ENCODE data around the gene BCKDK.

BCKDK gene

DNA sequence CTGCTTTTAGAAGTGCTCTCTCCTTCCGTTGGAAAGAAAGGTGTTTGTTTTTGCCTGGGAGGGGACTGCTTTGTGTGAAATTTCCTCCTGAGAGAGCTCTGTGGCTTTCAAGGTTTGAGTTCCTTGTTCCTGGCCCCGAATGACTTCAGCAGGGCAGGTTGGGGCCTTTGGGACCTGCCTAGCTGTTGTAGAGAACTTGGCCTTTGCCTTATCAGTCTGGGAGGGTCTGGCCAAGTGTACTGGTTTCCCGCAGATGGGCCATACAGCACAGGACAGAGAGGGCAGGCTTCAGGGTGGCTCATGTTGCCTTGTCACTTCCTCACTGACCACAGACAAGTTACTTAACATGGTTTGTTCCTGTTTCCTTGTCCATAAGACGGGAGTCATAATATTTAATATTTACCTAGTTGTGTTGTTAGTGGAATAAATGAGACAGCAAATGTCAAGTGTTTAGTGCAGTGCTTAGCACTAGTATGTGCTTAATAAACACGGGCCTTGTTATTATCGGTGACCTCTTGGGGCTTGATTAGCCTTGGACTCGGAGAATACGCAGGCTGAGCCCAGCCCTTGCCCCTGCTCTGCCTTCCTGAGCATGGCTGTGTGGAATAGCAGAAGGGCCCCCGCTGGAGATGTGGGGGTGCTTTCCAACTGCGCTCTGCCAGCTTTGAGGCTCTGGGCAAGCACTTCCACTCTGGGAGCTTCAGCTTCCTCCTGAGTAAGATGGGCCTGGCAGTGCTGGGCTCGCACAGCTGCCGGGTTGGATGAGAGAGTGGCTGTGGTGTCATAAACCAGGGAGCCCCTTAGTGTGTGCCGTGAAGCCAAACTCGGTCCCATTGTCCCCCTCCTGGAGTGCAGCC, 20.8 kb downstream of the BCKDK start:
- H3K36me3 Mint-ChIP-seq (ENCODE audit: insufficient read depth): peaks cover 23% of the 10 kb centered on the region
- H3K4me3 Mint-ChIP-seq: no peak overlapping the region

GRCh38 chr16:31129568-31130335, 21.6 kb downstream of the BCKDK start:
- DNase-seq (ENCODE audit: low spot score in 2 of 2): no peak
- Mint-ChIP-seq H3K36me3 (ENCODE audit: insufficient read depth) (peaks cover 19% of the 10 kb centered on the region), H3K9me3 (no peaks in the 10 kb centered on the region), H3K4me1 (peaks cover 9% of the 10 kb centered on the region), H3K27ac (ENCODE audit: low read depth) (no peak overlapping the region), H3K27me3 (no peaks in the 10 kb centered on the region), H3K4me3 (no peak overlapping the region)
- ATAC-seq (replicated peaks; ENCODE audit: extremely low read depth, poor library complexity, severe bottlenecking): no peak

More for the DNA sequence above, 20.8 kb downstream of the BCKDK start:
- no peaks in the 10 kb centered on the region for H3K9me3 Mint-ChIP-seq
- DNase-seq (ENCODE audit: low spot score in 2 of 2): no peak
- peak; percentile 57 for ATAC-seq (replicated peaks; ENCODE audit: extremely low read depth, poor library complexity, severe bottlenecking)
- H3K27ac Mint-ChIP-seq (ENCODE audit: low read depth): no peak overlapping the region
- peaks cover 9% of the 10 kb centered on the region for H3K4me1 Mint-ChIP-seq
- H3K27me3 Mint-ChIP-seq: no peaks in the 10 kb centered on the region

- peaks cover 9% of the 10 kb centered on the region for H3K4me1 Mint-ChIP-seq
- peaks cover 19% of the 10 kb centered on the region for H3K36me3 Mint-ChIP-seq (ENCODE audit: insufficient read depth)
- no peaks in the 10 kb centered on the region for H3K9me3 Mint-ChIP-seq
- no peak overlapping the region for H3K4me3 Mint-ChIP-seq
- ATAC-seq (replicated peaks; ENCODE audit: extremely low read depth, poor library complexity, severe bottlenecking) (no peak), DNase-seq (ENCODE audit: low spot score in 2 of 2) (no peak)
- H3K27me3 Mint-ChIP-seq: no peaks in the 10 kb centered on the region
- H3K27ac Mint-ChIP-seq (ENCODE audit: low read depth): no peak overlapping the region
Measured at GRCh38 chr16:31130336-31130891, 22.2 kb downstream of the BCKDK start.

GRCh38 chr16:31130899-31131298, 22.7 kb downstream of the BCKDK start:
- DNase-seq (ENCODE audit: low spot score in 2 of 2) (no peak), ATAC-seq (replicated peaks; ENCODE audit: extremely low read depth, poor library complexity, severe bottlenecking) (no peak)
- Mint-ChIP-seq H3K27ac (ENCODE audit: low read depth) (peak overlapping the region; percentile 59), H3K4me1 (peaks cover 5% of the 10 kb centered on the region), H3K4me3 (no peak overlapping the region), H3K27me3 (no peaks in the 10 kb centered on the region), H3K9me3 (no peaks in the 10 kb centered on the region), H3K36me3 (ENCODE audit: insufficient read depth) (peaks cover 19% of the 10 kb centered on the region)

GRCh38 chr16:31131416-31131815, 23.2 kb downstream of the BCKDK start:
- no peak overlapping the region for H3K4me3 Mint-ChIP-seq
- DNase-seq (ENCODE audit: low spot score in 2 of 2): no peak
- peak overlapping the region; percentile 59 for H3K27ac Mint-ChIP-seq (ENCODE audit: low read depth)
- peaks cover 20% of the 10 kb centered on the region for H3K36me3 Mint-ChIP-seq (ENCODE audit: insufficient read depth)
- H3K4me1 Mint-ChIP-seq: no peaks in the 10 kb centered on the region
- H3K27me3 Mint-ChIP-seq: no peaks in the 10 kb centered on the region
- no peak for ATAC-seq (replicated peaks; ENCODE audit: extremely low read depth, poor library complexity, severe bottlenecking)
- H3K9me3 Mint-ChIP-seq: no peaks in the 10 kb centered on the region

- no peaks in the 10 kb centered on the region for H3K27me3 Mint-ChIP-seq
- peak overlapping the region; percentile 59 for H3K27ac Mint-ChIP-seq (ENCODE audit: low read depth)
Measured at GRCh38 chr16:31131841-31132271, 23.7 kb downstream of the BCKDK start.

GRCh38 chr16:31132303-31132979, 24.3 kb downstream of the BCKDK start:
- Mint-ChIP-seq H3K27ac (ENCODE audit: low read depth) (no peak overlapping the region), H3K4me3 (no peak overlapping the region), H3K4me1 (no peaks in the 10 kb centered on the region), H3K27me3 (no peaks in the 10 kb centered on the region), H3K36me3 (ENCODE audit: insufficient read depth) (peaks cover 18% of the 10 kb centered on the region), H3K9me3 (no peaks in the 10 kb centered on the region)
- no peak for DNase-seq (ENCODE audit: low spot score in 2 of 2)
- ATAC-seq (replicated peaks; ENCODE audit: extremely low read depth, poor library complexity, severe bottlenecking): no peak

More at GRCh38 chr16:31131841-31132271, 23.7 kb downstream of the BCKDK start:
- Mint-ChIP-seq H3K9me3 (no peaks in the 10 kb centered on the region), H3K4me1 (no peaks in the 10 kb centered on the region), H3K4me3 (no peak overlapping the region), H3K36me3 (ENCODE audit: insufficient read depth) (peaks cover 19% of the 10 kb centered on the region)
- ATAC-seq (replicated peaks; ENCODE audit: extremely low read depth, poor library complexity, severe bottlenecking) (no peak), DNase-seq (ENCODE audit: low spot score in 2 of 2) (no peak)

DNA sequence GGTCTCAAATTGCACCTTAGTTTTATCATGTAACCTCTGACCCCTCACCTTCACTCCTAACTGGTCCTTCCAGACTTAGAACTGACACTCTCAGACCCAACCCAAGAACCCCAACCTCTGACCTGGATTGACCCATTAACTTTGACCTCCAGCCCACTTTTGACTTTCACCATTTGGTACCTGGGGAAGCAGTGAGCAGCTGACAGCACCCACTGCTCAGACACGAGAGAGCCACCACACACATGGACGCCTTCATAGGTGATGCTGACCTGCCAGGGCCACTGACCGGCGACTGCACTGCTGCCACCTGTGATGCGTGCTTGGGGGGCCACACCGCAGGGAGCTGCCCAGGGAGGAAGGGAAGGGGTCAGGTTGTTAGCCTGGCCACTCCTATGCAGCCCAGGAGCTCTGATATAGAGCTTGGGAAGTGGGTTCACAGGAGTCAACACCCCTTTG, 24.9 kb downstream of the BCKDK start:
- no peaks in the 10 kb centered on the region for H3K4me1 Mint-ChIP-seq
- ATAC-seq (replicated peaks; ENCODE audit: extremely low read depth, poor library complexity, severe bottlenecking) (no peak), DNase-seq (ENCODE audit: low spot score in 2 of 2) (no peak)
- no peaks in the 10 kb centered on the region for H3K9me3 Mint-ChIP-seq
- H3K4me3 Mint-ChIP-seq: no peak overlapping the region
- peaks cover 15% of the 10 kb centered on the region for H3K36me3 Mint-ChIP-seq (ENCODE audit: insufficient read depth)
- no peak overlapping the region for H3K27ac Mint-ChIP-seq (ENCODE audit: low read depth)
- H3K27me3 Mint-ChIP-seq: no peaks in the 10 kb centered on the region

DNA sequence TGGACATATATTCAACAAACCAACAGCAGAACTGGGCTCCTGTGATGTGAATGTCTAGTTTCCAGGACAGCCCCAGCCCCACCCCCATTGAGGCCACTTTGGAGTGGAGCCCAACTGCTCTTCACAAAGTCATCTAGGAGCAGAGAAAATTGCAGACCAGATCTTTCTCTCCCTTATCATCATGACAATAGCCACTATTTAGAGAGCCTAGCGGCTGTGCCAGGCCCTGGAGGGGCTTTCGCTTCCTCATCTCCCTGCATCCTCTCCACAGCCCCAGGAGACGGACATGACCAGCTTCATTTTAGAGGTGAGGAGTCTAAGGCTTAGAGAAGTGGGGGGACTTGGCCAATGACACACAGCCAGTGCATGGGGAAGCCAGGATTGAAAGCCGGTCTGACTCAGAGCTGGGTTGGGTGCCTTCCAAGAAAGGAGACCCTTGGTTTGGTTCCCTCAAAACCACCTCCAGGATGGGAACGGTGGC, 25.9 kb downstream of the BCKDK start:
- Mint-ChIP-seq H3K9me3 (no peaks in the 10 kb centered on the region), H3K4me1 (no peaks in the 10 kb centered on the region), H3K27ac (ENCODE audit: low read depth) (peak overlapping the region; percentile 10), H3K27me3 (no peaks in the 10 kb centered on the region), H3K36me3 (ENCODE audit: insufficient read depth) (peaks cover 13% of the 10 kb centered on the region), H3K4me3 (no peak overlapping the region)
- DNase-seq (ENCODE audit: low spot score in 2 of 2) (no peak), ATAC-seq (replicated peaks; ENCODE audit: extremely low read depth, poor library complexity, severe bottlenecking) (no peak)

- Mint-ChIP-seq H3K27ac (ENCODE audit: low read depth) (no peak overlapping the region), H3K9me3 (no peaks in the 10 kb centered on the region), H3K27me3 (no peaks in the 10 kb centered on the region), H3K36me3 (ENCODE audit: insufficient read depth) (peaks cover 13% of the 10 kb centered on the region), H3K4me3 (no peak overlapping the region), H3K4me1 (no peaks in the 10 kb centered on the region)
- ATAC-seq (replicated peaks; ENCODE audit: extremely low read depth, poor library complexity, severe bottlenecking) (no peak), DNase-seq (ENCODE audit: low spot score in 2 of 2) (no peak)
Measured at GRCh38 chr16:31134625-31135534, 26.7 kb downstream of the BCKDK start.

- Mint-ChIP-seq H3K4me3 (no peak within 1 kb of the TSS), H3K9me3 (no peaks in the 10 kb centered on the region), H3K27ac (ENCODE audit: low read depth) (no peak within 1 kb of the TSS), H3K4me1 (no peaks in the 10 kb centered on the region), H3K36me3 (ENCODE audit: insufficient read depth) (peaks cover 11% of the 10 kb centered on the region), H3K27me3 (no peaks in the 10 kb centered on the region)
- ATAC-seq (replicated peaks; ENCODE audit: extremely low read depth, poor library complexity, severe bottlenecking) (no peak), DNase-seq (ENCODE audit: low spot score in 2 of 2) (no peak)
Measured at GRCh38 chr16:31135535-31136286, 27.5 kb downstream of the BCKDK start, which contains the start of gene PRSS8. Gene PRSS8, minus strand, starts transcription at chr16:31135727. Its CDS starts 229 bp downstream, at chr16:31135498.
